ENCODE data around the gene LRCH4. TPM values are rescaled to one million over a fixed set of nuclear protein-coding genes. Genes with fewer than 3 reads are reported as not detected.

Gene LRCH4
- total and polyA plus RNA-seq, 9 of the 15 experiments (the other 6 are each of a cell fraction or from before 2014, with no cell fraction given), result 0.06 to 63.3 (median 15.0) TPM

DNA sequence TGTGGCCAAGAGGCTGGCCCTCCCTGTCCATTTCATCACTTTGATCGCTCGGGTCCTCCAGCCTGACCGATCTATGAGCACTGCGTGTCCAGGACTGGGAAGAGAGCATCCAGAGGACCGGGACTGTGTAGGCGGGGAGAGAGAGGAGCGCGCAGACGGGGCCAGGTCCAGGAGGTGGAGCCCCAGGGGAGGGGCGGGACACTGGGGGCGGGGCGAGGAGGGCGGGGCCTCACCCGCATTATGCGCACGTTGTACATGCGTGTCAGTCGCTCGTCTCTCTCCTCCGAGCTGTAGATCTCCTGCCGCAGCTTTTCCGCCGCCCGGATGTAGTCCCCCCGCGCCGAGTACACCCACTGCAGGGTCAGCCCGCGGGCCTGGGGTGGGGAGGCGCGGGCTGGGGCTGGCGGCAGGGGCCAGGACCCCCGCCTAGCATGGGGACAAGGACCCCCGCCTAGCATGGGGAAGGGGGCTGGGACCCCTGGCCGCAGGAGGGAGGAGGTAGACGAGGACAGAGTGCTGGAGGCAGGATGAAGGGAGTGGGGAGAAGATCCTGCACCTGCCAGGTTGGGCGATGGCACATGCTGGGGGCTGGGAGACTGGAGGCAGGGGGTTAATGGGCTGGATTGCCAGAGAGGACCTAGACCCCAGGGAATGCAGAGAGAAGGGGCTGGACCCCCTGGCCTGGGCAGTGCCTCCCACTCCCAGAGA is 40.8 kb upstream of the LRCH4 start:
- FAIRE-seq (peak; percentile 76), ATAC-seq (peak; percentile 96), DNase-seq (ENCODE audit: extremely low read depth in 1 of 4, low spot score in 3 of 4) (peak; percentile 92 to 99 (median 99))
- H3K27ac ChIP-seq (ENCODE audit: extremely low read depth, low read depth, low read length), result peak overlapping the region; percentile 74; the same call in 2 of the 3 replicates
- peak overlapping the region; percentile 41; the same call in 1 of the 2 replicates for H3K4me3 ChIP-seq
- peaks cover 68% of the 10 kb centered on the region for H3K36me3 ChIP-seq (ENCODE audit: control insufficient read depth, insufficient read depth, low read length)
- peaks cover 10% of the 10 kb centered on the region; the same call in 2 of the 3 replicates for H3K79me2 ChIP-seq (ENCODE audit: control insufficient read depth, insufficient read depth, low read length)
- ChIA-PET POLR2A (interaction anchor here (0.7 to 7.0 kb wide), 5 partner anchors 9 to 1289 kb away, joined by 3 to 54 read pairs (median 4); partner anchors contain the start of gene MOSPD3), CTCF (ENCODE audit: low intra/inter-chr PET ratio) (no interaction called here)
- H2AFZ ChIP-seq (ENCODE audit: low read depth, low read length), result peak overlapping the region; percentile 27; the same call in 1 of the 2 replicates
- in situ Hi-C loops (cut with MboI) (no loop called here), intact Hi-C loops (cut with micrococcal nuclease) (loop anchor here (5.0 kb wide), 1 partner anchor 46 kb away; the partner anchor contains the start of gene GNB2)
- H4K20me1 ChIP-seq (replicated peaks; ENCODE audit: control insufficient read depth, insufficient read depth, low read length), result peaks cover 6% of the 10 kb centered on the region
- no TSS peak for BruUV-seq (replicated peaks)
- H3K9ac ChIP-seq (ENCODE audit: insufficient read depth in 1 of 2, low read depth in 2 of 2, low read length in 2 of 2), result peak overlapping the region; percentile 53 to 87
- no peaks in the 10 kb centered on the region for H3K9me3 ChIP-seq (replicated peaks; ENCODE audit: control insufficient read depth, insufficient read depth, low read depth, low read length)
- H3K4me2 ChIP-seq (ENCODE audit: insufficient read depth, low read length), result peak overlapping the region; percentile 53
- H3K4me1 ChIP-seq (replicated peaks in 1 of 2; ENCODE audit: control insufficient read depth in 2 of 2, insufficient read depth in 2 of 2, low read length in 2 of 2), result peaks cover 15 to 41% of the 10 kb centered on the region in 2 experiments
- H3K27me3 ChIP-seq (ENCODE audit: control insufficient read depth in 2 of 2, insufficient read depth in 2 of 2, low read length in 2 of 2), result no peaks in the 10 kb centered on the region
- WGBS (ENCODE audit: insufficient coverage, low coverage, missing lambda C conversion rate), result 12% methylated on average over 19 of the region's 37 CpGs
- H3K9me1 ChIP-seq (ENCODE audit: control insufficient read depth, insufficient read depth, low read length), result no peaks in the 10 kb centered on the region
- TF ChIP-seq NCOA1 (IDR thresholded peaks at IDR 0.05; ENCODE audit: low read depth) (no peak), EP400 (IDR thresholded peaks at IDR 0.05) (peak; percentile 38; the same call in 1 of the 2 replicates), ZNF146 (CRISPR knock-in tag; IDR thresholded peaks at IDR 0.05; ENCODE audit: unreplicated experiment) (peak; percentile 3), STAT5B (CRISPR knock-in tag; IDR thresholded peaks at IDR 0.05) (no peak), ZBTB7A (IDR thresholded peaks at IDR 0.05; ENCODE audit: borderline replicate concordance, control insufficient read depth, low read depth, low read length) (peak; percentile 90), NRF1 (conservative IDR thresholded peaks at IDR 0.05 in 1 of 2, IDR thresholded peaks at IDR 0.05 in 1 of 2) (peak; percentile 75 to 78), TBP (optimal IDR thresholded peaks at IDR 0.05; ENCODE audit: low read depth, low read length) (peak; percentile 40), POLR2AphosphoS5 (IDR thresholded peaks at IDR 0.05; ENCODE audit: control insufficient read depth, insufficient read depth, low read depth, low read length) (peak; percentile 43; the same call in 1 of the 2 replicates), MAFF (IDR thresholded peaks at IDR 0.05; ENCODE audit: low read length) (no peak)
- TF ChIP-seq, protein P1, sequence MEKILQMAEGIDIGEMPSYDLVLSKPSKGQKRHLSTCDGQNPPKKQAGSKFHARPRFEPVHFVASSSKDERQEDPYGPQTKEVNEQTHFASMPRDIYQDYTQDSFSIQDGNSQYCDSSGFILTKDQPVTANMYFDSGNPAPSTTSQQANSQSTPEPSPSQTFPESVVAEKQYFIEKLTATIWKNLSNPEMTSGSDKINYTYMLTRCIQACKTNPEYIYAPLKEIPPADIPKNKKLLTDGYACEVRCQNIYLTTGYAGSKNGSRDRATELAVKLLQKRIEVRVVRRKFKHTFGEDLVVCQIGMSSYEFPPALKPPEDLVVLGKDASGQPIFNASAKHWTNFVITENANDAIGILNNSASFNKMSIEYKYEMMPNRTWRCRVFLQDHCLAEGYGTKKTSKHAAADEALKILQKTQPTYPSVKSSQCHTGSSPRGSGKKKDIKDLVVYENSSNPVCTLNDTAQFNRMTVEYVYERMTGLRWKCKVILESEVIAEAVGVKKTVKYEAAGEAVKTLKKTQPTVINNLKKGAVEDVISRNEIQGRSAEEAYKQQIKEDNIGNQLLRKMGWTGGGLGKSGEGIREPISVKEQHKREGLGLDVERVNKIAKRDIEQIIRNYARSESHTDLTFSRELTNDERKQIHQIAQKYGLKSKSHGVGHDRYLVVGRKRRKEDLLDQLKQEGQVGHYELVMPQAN (IDR thresholded peaks at IDR 0.05; ENCODE audit: borderline replicate concordance), result 0 out of 2 replicates have a peak, but pooled peaks have one; percentile 21
- TF ChIP-seq, protein P2, sequence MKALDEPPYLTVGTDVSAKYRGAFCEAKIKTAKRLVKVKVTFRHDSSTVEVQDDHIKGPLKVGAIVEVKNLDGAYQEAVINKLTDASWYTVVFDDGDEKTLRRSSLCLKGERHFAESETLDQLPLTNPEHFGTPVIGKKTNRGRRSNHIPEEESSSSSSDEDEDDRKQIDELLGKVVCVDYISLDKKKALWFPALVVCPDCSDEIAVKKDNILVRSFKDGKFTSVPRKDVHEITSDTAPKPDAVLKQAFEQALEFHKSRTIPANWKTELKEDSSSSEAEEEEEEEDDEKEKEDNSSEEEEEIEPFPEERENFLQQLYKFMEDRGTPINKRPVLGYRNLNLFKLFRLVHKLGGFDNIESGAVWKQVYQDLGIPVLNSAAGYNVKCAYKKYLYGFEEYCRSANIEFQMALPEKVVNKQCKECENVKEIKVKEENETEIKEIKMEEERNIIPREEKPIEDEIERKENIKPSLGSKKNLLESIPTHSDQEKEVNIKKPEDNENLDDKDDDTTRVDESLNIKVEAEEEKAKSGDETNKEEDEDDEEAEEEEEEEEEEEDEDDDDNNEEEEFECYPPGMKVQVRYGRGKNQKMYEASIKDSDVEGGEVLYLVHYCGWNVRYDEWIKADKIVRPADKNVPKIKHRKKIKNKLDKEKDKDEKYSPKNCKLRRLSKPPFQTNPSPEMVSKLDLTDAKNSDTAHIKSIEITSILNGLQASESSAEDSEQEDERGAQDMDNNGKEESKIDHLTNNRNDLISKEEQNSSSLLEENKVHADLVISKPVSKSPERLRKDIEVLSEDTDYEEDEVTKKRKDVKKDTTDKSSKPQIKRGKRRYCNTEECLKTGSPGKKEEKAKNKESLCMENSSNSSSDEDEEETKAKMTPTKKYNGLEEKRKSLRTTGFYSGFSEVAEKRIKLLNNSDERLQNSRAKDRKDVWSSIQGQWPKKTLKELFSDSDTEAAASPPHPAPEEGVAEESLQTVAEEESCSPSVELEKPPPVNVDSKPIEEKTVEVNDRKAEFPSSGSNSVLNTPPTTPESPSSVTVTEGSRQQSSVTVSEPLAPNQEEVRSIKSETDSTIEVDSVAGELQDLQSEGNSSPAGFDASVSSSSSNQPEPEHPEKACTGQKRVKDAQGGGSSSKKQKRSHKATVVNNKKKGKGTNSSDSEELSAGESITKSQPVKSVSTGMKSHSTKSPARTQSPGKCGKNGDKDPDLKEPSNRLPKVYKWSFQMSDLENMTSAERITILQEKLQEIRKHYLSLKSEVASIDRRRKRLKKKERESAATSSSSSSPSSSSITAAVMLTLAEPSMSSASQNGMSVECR (CRISPR knock-in tag; IDR thresholded peaks at IDR 0.05), result 0 out of 2 replicates have a peak, but pooled peaks have one; percentile 20
- TF ChIP-seq, protein P3, sequence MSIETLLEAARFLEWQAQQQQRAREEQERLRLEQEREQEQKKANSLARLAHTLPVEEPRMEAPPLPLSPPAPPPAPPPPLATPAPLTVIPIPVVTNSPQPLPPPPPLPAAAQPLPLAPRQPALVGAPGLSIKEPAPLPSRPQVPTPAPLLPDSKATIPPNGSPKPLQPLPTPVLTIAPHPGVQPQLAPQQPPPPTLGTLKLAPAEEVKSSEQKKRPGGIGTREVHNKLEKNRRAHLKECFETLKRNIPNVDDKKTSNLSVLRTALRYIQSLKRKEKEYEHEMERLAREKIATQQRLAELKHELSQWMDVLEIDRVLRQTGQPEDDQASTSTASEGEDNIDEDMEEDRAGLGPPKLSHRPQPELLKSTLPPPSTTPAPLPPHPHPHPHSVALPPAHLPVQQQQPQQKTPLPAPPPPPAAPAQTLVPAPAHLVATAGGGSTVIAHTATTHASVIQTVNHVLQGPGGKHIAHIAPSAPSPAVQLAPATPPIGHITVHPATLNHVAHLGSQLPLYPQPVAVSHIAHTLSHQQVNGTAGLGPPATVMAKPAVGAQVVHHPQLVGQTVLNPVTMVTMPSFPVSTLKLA (conservative IDR thresholded peaks at IDR 0.05), result peak; percentile 73 to 80

Measured in K562 (cell line).